ENCODE results near the gene SMOC2. TPM values are rescaled to one million over a fixed set of nuclear protein-coding genes. Genes with fewer than 3 reads are reported as not detected.

SMOC2 gene
- polyA plus RNA-seq, 2 of the 4 experiments (the other 2 are of a cell fraction): not detected

- H3K4me2 ChIP-seq: no peak overlapping the region
- CTCF ChIA-PET: interaction anchor here (0.5 kb wide), 2 partner anchors 162 to 1661 kb away, joined by 3 read pairs; no protein-coding TSS in a partner anchor
- ATAC-seq: no peak
- no peak for FAIRE-seq
- H3K4me3 ChIP-seq: no peak overlapping the region
- no peaks in the 10 kb centered on the region for H3K9me3 ChIP-seq
- POLR2A ChIA-PET: no interaction called here
- H3K27ac ChIP-seq: no peak overlapping the region
- H3K4me1 ChIP-seq: no peaks in the 10 kb centered on the region
- WGBS (ENCODE audit: missing lambda C conversion rate): 23% methylated on average over 13 of the region's 25 CpGs
- TF ChIP-seq RARB (CRISPR knock-in tag; IDR thresholded peaks at IDR 0.05) (no peak), HEYL (CRISPR knock-in tag; IDR thresholded peaks at IDR 0.05) (no peak), RNF2 (IDR thresholded peaks at IDR 0.05; ENCODE audit: borderline replicate concordance, low read depth) (no peak), ELK1 (IDR thresholded peaks at IDR 0.05; ENCODE audit: low read depth, low read length) (no peak)
- no peak for DNase-seq (ENCODE audit: low read depth in 1 of 2, low spot score in 1 of 2)
Measured at GRCh38 chr6:168706471-168707177, 265.6 kb downstream of the SMOC2 start.

- no peak overlapping the region for H3K4me2 ChIP-seq
- DNase-seq (ENCODE audit: low read depth in 1 of 2, low spot score in 1 of 2): no peak
- ChIA-PET CTCF (no interaction called here), POLR2A (no interaction called here)
- no peaks in the 10 kb centered on the region for H3K9me3 ChIP-seq
- WGBS (ENCODE audit: missing lambda C conversion rate): 16% methylated on average over 5 of the region's 5 CpGs
- H3K4me3 ChIP-seq: no peak overlapping the region
- H3K4me1 ChIP-seq: no peaks in the 10 kb centered on the region
- no peak for TF ChIP-seq FOSL2 (IDR thresholded peaks at IDR 0.05)
- TF ChIP-seq FOSL2 (CRISPR knock-in tag; IDR thresholded peaks at IDR 0.05): no peak
- no peak for TF ChIP-seq GATA3 (IDR thresholded peaks at IDR 0.05; ENCODE audit: borderline replicate concordance)
- no peak for FAIRE-seq
- ATAC-seq: no peak
- no peak overlapping the region for H3K27ac ChIP-seq
Measured at GRCh38 chr6:168708526-168708925, 267.5 kb downstream of the SMOC2 start.

- TF ChIP-seq FOSL2 (IDR thresholded peaks at IDR 0.05): no peak
- TF ChIP-seq FOSL2 (CRISPR knock-in tag; IDR thresholded peaks at IDR 0.05): no peak
- no peak for TF ChIP-seq FOXS1 (CRISPR knock-in tag; IDR thresholded peaks at IDR 0.05)
- TF ChIP-seq RFX5 (IDR thresholded peaks at IDR 0.05): no peak
- no peak for TF ChIP-seq HDAC2 (IDR thresholded peaks at IDR 0.05)
- no peak for TF ChIP-seq ELK1 (IDR thresholded peaks at IDR 0.05; ENCODE audit: low read depth, low read length)
- TF ChIP-seq HES2 (IDR thresholded peaks at IDR 0.05): no peak
- TF ChIP-seq TFCP2L1 (CRISPR knock-in tag; IDR thresholded peaks at IDR 0.05): no peak
- no peak for TF ChIP-seq HMGXB4 (CRISPR knock-in tag; IDR thresholded peaks at IDR 0.05; ENCODE audit: borderline replicate concordance)
- DNase-seq (ENCODE audit: low read depth in 1 of 2, low spot score in 1 of 2): no peak
- ATAC-seq: no peak
- H3K4me3 ChIP-seq: no peak overlapping the region
- CTCF ChIA-PET: no interaction called here
- no peaks in the 10 kb centered on the region for H3K4me1 ChIP-seq
- no peaks in the 10 kb centered on the region for H3K9me3 ChIP-seq
- H3K27ac ChIP-seq: no peak overlapping the region
- WGBS (ENCODE audit: missing lambda C conversion rate): 9% methylated on average over 2 of the region's 2 CpGs
- FAIRE-seq: no peak
- H3K4me2 ChIP-seq: no peak overlapping the region
- POLR2A ChIA-PET: no interaction called here
Measured at GRCh38 chr6:168708984-168709383, 268.0 kb downstream of the SMOC2 start.

GRCh38 chr6:168709390-168709789, 268.4 kb downstream of the SMOC2 start:
- H3K9me3 ChIP-seq: no peaks in the 10 kb centered on the region
- no peak for FAIRE-seq
- no peaks in the 10 kb centered on the region for H3K4me1 ChIP-seq
- POLR2A ChIA-PET: no interaction called here
- CTCF ChIA-PET: no interaction called here
- ATAC-seq: no peak
- WGBS (ENCODE audit: missing lambda C conversion rate): 37% methylated on average over 8 of the region's 9 CpGs
- TF ChIP-seq MYC (IDR thresholded peaks at IDR 0.05; ENCODE audit: borderline replicate concordance, low read length): no peak
- no peak for TF ChIP-seq ELK1 (IDR thresholded peaks at IDR 0.05; ENCODE audit: low read depth, low read length)
- no peak for TF ChIP-seq ZSCAN20 (CRISPR knock-in tag; IDR thresholded peaks at IDR 0.05)
- TF ChIP-seq NFE2L2 (conservative IDR thresholded peaks at IDR 0.05; ENCODE audit: low read length): no peak
- TF ChIP-seq NR3C1 (IDR thresholded peaks at IDR 0.05): no peak
- TF ChIP-seq CTCF (IDR thresholded peaks at IDR 0.05): no peak
- no peak for TF ChIP-seq GATA3 (IDR thresholded peaks at IDR 0.05; ENCODE audit: borderline replicate concordance)
- TF ChIP-seq JUN (IDR thresholded peaks at IDR 0.05): no peak
- no peak for TF ChIP-seq KDM5A (IDR thresholded peaks at IDR 0.05)
- no peak for TF ChIP-seq SREBF2 (IDR thresholded peaks at IDR 0.05)
- no peak overlapping the region for H3K4me2 ChIP-seq
- no peak for DNase-seq (ENCODE audit: low read depth in 1 of 2, low spot score in 1 of 2)
- H3K27ac ChIP-seq: no peak overlapping the region
- H3K4me3 ChIP-seq: no peak overlapping the region

Data from A549 (cell line).